Activated T-cell treated with anti-CD3 and anti-CD28 coated beads, Interleukin-2, amount 50 U/mL, for 24 hours (primary cell): ENCODE measurements around the gene ABLIM1.

Experiments
- DNase-seq: peaks from one replicate; pipeline ENCODE4 v3.0.0-alpha.2; 2020
- H3K27ac Mint-ChIP-seq: 2 replicates; pipeline ENCODE4 v1.8.0; 2020; ENCODE audit warnings: mild to moderate bottlenecking, mixed read lengths
- H3K27me3 Mint-ChIP-seq: 2 replicates; pipeline ENCODE4 v1.8.0; 2020; ENCODE audit warnings: mixed read lengths
- H3K36me3 Mint-ChIP-seq: 2 replicates; pipeline ENCODE4 v1.8.0; 2020; ENCODE audit warnings: low read depth, mixed read lengths
- H3K4me1 Mint-ChIP-seq: 2 replicates; pipeline ENCODE4 v1.8.0; 2020; ENCODE audit warnings: low read depth, mixed read lengths
- H3K4me3 Mint-ChIP-seq: 2 replicates; pipeline ENCODE4 v1.8.0; 2020; ENCODE audit warnings: mild to moderate bottlenecking, moderate library complexity, mixed read lengths
- H3K9me3 Mint-ChIP-seq: 2 replicates; pipeline ENCODE4 v1.8.0; 2020; ENCODE audit warnings: mixed read lengths

ABLIM1 gene

DNA sequence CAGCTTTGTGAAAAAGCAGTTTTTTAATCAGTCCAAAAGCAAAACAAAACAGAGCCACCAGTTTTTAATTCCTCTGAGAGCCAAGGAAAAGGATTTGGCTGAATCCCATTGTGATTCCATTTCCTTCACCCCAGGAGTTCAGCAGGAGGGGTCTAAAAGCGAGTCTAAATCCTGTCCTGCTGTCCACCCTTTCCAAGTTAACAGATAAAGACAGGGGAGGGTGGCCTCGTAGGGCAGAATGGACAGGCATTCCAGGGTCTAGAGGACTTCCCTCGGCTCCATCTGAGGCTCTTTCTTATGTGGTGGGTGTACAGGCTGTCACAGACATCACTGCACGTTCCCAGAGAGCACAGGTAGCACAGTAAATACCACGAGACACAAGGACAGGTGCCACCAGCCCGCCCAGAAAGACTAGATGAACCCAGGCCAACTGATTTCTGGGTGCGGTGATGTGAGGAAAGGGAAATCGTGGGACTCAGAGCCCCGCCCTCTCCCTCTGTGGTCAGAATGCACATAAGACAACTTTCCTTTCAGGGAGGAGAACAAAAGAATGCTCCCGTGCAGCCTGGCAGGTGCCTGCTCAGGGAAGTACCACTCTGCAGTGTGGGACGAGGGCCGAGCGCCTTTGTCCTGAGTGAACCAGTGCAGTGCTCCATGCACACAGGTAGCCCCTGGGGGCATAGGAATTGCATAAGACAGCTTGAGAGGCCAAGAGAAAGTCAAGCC lies 119.7 kb downstream of the ABLIM1 start:
- DNase-seq: peak; percentile 63
- H3K36me3 Mint-ChIP-seq: no peaks in the 10 kb centered on the region

DNA sequence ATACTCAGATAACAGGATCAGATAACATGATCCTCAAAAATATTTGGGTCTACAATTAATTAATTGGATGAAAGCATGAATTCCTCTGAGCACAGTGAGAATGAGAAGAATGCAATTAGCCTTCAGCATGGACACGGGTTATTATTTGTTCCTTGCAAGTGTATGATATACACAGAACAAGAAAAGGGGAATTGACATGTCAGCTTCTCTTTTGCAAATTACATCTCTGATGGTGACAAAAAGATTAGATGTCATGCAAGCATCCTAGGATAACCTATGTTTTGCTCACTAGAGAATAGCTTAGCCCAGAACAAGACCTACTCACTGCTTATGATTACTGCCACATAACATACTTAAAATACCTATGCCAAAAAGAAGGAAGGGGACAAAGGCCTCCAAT lies 120.3 kb downstream of the ABLIM1 start:
- no peaks in the 10 kb centered on the region for H3K36me3 Mint-ChIP-seq
- no peaks in the 10 kb centered on the region for H3K9me3 Mint-ChIP-seq
- no peak overlapping the region for H3K4me3 Mint-ChIP-seq
- H3K27me3 Mint-ChIP-seq: no peaks in the 10 kb centered on the region
- H3K27ac Mint-ChIP-seq: peak overlapping the region; percentile 90
- DNase-seq: no peak
- peaks cover 61% of the 10 kb centered on the region for H3K4me1 Mint-ChIP-seq

More for the DNA sequence above, 119.7 kb downstream of the ABLIM1 start:
- H3K27me3 Mint-ChIP-seq: no peaks in the 10 kb centered on the region
- peak overlapping the region; percentile 90 for H3K27ac Mint-ChIP-seq
- H3K4me3 Mint-ChIP-seq: peak overlapping the region; percentile 63
- no peaks in the 10 kb centered on the region for H3K9me3 Mint-ChIP-seq
- H3K4me1 Mint-ChIP-seq: peaks cover 67% of the 10 kb centered on the region

DNA sequence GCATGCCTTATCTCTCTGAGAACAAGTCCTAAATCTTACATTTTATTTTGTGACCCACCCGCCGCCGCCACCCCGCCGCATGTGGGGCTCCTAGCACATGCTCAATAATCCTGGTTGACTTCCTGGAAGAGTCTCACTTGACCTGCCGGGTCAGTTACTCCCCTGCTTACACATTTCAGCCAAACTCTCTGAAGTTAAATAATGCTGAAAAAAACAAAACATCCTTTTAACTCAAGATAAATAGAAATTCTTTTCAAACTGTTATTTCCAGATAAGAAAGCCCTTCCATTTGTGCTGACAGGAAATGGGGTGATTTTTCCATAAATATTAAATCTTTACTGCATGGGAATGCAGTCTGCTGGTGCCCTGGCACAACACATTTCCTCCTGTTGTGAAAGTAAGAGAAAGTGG lies 123.5 kb downstream of the ABLIM1 start:
- Mint-ChIP-seq H3K4me1 (peaks cover 30% of the 10 kb centered on the region), H3K27ac (peak overlapping the region; percentile 55), H3K36me3 (no peaks in the 10 kb centered on the region), H3K27me3 (no peaks in the 10 kb centered on the region), H3K4me3 (no peak overlapping the region), H3K9me3 (no peaks in the 10 kb centered on the region)
- DNase-seq: no peak

DNA sequence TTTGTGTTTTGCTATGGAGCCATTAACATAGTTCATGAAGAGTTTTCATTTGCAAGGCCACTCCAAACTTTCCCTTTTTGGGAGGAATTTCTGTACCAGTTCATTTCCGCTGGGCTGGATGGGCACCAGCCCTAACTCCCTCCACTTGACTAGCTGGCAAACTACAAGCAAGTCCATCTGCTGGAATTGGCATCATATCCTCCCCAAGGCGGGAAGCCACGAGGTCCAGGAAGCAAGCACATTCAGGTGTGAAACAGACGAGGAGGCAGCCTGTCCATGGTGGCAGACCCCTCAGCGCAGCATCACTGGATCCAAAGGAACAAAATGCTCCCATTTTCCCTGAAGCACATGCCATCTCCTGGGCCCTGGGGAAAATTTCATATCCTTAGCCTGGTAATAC lies 125.8 kb downstream of the ABLIM1 start:
- no peak overlapping the region for H3K27ac Mint-ChIP-seq
- no peak overlapping the region for H3K4me3 Mint-ChIP-seq
- DNase-seq: no peak
- peaks cover 22% of the 10 kb centered on the region for H3K4me1 Mint-ChIP-seq
- H3K9me3 Mint-ChIP-seq: no peaks in the 10 kb centered on the region
- no peaks in the 10 kb centered on the region for H3K36me3 Mint-ChIP-seq
- H3K27me3 Mint-ChIP-seq: no peaks in the 10 kb centered on the region

DNA sequence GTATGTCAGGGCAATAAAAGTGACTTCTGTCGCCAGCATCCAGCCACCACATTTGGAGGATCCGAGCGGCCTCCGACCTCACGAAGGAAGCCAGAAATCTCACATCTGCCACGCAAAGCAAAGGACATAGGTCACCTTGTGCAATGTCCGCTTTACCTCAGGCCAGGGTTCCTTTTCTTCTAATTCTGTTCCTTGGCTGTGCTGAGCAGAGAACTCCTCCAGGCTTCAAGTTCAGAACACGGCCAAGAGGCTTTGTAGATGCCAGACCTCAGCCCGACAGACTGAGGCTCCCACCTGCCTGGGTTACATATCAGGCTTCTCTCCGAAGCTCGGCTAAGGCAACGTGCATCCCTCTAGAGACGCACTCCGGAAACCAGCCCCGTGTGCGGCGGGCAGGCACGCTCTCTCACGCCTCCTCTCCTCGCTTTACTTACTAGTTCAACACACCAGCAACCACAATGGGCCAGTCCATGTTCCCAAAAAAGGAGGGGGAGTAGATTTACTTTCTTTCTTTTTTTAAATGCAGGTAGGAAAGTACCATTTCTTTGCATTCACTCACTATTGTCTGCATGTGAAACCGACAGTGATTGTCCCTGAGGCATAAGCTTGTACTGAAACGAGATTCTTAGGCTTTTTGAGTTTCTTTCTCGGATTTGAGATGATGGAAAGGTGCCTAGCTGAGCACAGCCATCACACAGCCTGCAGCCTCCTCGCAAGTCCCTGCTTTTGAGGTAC lies 131.4 kb downstream of the ABLIM1 start:
- Mint-ChIP-seq H3K4me3 (peak overlapping the region; percentile 93), H3K27ac (peak overlapping the region; percentile 95), H3K36me3 (peaks cover 23% of the 10 kb centered on the region), H3K9me3 (no peaks in the 10 kb centered on the region), H3K4me1 (peaks cover 68% of the 10 kb centered on the region), H3K27me3 (no peaks in the 10 kb centered on the region)
- DNase-seq: peak; percentile 86

DNA sequence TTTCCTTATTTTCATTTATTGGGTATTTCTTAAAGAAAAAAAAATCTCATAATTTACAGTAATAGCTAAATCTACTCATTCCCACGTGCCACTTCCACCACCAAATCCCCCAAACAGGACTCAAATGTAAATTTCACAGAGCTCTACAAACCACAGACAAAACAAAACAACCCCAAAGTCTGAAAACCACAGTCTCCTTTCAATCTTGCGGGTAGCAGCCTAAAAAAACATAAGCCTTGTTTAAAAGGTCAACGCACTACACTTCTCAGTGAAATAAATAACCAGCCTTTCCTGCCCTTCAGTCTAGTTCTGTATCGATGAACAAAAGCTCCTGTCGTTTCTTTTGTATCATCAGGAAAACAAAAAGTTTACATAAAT lies 132.0 kb downstream of the ABLIM1 start:
- no peaks in the 10 kb centered on the region for H3K27me3 Mint-ChIP-seq
- H3K4me3 Mint-ChIP-seq: peak overlapping the region; percentile 93
- peaks cover 73% of the 10 kb centered on the region for H3K4me1 Mint-ChIP-seq
- no peaks in the 10 kb centered on the region for H3K9me3 Mint-ChIP-seq
- peak overlapping the region; percentile 95 for H3K27ac Mint-ChIP-seq
- DNase-seq: no peak
- peaks cover 24% of the 10 kb centered on the region for H3K36me3 Mint-ChIP-seq

DNA sequence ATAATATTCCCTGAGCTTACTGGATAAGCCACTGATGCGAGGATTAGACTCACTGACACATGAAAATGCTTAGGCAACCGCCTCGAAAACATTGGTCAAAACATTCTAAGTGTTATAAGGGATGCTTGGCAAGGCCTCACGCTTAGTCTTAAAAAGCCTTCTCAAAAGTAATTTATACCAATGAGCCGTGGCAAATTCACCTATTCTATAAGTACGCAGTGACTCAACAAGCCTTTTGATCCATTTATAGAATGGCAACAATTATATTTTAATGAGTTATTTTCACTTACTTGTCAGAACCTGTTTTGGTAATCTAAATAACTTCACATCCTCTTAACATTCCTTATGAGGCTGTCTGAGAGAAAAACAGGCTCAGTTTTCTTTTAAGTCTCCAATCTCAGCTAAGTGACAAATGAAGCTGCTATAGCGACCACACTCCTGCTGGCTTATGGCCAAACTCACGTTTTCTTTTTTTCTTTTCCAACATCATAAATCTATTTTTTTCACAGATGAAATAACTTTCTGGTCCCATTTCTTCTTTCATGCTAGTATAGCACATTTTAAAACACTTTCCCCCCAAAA lies 132.6 kb downstream of the ABLIM1 start:
- H3K27ac Mint-ChIP-seq: peak overlapping the region; percentile 95
- H3K36me3 Mint-ChIP-seq: peaks cover 25% of the 10 kb centered on the region
- no peaks in the 10 kb centered on the region for H3K27me3 Mint-ChIP-seq
- H3K4me1 Mint-ChIP-seq: peaks cover 78% of the 10 kb centered on the region
- H3K9me3 Mint-ChIP-seq: no peaks in the 10 kb centered on the region
- DNase-seq: no peak
- H3K4me3 Mint-ChIP-seq: peak overlapping the region; percentile 93

DNA sequence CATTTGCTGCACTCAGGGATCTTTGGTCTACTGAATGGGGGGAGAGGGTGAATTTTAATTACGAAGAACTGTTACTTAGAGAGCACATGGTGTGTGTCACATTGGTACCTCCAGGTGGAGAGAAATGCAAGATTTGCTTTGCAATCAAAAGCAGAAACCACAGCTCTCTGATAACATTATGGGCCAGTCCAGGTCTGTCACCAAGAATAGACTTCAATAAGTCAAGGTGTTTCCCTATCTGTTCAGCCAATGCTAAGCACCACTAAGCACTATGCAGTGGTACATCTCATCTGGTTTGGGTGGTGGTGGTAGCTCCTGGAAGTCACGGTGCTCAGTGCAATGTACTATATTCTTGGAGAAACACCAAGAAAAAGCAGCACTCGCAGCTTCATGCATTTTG lies 134.2 kb downstream of the ABLIM1 start:
- no peak for DNase-seq
- Mint-ChIP-seq H3K27ac (peak overlapping the region; percentile 95), H3K4me3 (peak overlapping the region; percentile 93), H3K4me1 (peaks cover 91% of the 10 kb centered on the region), H3K36me3 (peaks cover 30% of the 10 kb centered on the region), H3K9me3 (no peaks in the 10 kb centered on the region), H3K27me3 (no peaks in the 10 kb centered on the region)

DNA sequence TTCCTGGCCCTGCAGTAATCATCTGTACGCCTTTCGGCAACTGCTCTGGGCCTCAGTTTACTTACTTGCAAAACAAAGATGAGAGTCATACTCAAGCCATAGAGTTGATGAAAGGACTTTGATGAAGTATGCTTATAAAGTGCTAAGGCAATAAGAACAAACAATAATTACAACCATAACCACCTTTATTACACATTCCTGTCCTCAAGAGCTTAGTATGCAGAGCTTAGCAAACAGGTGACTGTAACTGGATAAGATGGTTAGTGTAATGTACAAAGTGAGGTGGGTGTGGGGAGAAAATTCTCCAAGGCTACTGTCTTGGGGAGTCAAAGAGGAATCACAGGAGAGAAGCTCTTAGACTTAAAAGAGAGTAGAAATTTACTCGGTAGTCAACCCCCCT lies 136.8 kb downstream of the ABLIM1 start:
- peaks cover 25% of the 10 kb centered on the region for H3K36me3 Mint-ChIP-seq
- DNase-seq: no peak
- no peaks in the 10 kb centered on the region for H3K9me3 Mint-ChIP-seq
- H3K4me3 Mint-ChIP-seq: no peak overlapping the region
- peak overlapping the region; percentile 95 for H3K27ac Mint-ChIP-seq
- no peaks in the 10 kb centered on the region for H3K27me3 Mint-ChIP-seq
- H3K4me1 Mint-ChIP-seq: peaks cover 95% of the 10 kb centered on the region

DNA sequence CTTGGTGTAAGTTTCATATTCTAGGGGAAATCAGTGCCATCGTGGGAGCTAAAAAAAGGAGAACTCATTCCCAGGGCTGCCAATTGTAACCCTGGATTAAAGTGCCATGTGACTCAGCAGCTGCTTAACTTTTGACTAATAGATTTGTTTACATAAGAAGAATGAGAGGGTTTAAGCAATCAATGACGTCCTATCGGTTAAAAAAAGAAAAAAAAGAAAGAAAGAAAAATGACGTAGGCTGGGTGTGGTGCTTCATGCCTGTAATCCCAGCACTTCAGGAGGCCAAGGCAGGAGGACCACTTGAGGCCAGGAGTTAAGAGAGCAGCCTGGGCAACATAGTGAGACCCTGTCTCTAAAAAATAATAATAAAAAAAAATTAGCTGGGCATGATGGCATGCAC lies 137.6 kb downstream of the ABLIM1 start:
- Mint-ChIP-seq H3K27ac (peak overlapping the region; percentile 89), H3K36me3 (peaks cover 17% of the 10 kb centered on the region), H3K4me1 (peaks cover 97% of the 10 kb centered on the region), H3K9me3 (no peaks in the 10 kb centered on the region), H3K27me3 (no peaks in the 10 kb centered on the region), H3K4me3 (peak overlapping the region; percentile 28)
- no peak for DNase-seq

DNA sequence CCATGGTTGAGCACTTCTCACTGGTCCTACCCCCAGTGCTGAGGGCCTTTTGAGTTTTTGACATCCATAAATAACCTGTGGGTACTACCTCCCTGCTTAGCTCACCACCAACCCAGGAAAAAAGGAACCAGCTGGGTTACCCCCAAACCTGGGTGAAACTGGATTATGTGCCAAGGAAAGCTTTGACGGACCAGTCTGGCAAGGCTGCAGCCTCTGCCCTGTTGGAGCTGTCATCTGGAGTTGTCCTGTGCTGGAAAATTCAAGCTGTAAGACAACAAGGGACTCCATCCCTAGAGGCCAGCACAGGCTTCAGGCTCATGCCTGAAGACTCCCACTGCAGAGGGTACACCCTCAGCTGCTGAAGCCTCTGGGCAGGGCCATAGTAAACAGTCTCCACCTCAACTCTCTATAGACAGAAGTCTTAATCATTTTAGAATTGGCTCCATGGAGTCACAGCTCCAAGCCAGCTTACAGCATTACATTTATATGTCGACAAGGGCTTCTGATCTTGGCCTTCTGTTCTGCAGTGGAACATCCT lies 138.2 kb downstream of the ABLIM1 start:
- no peaks in the 10 kb centered on the region for H3K27me3 Mint-ChIP-seq
- peaks cover 13% of the 10 kb centered on the region for H3K36me3 Mint-ChIP-seq
- no peaks in the 10 kb centered on the region for H3K9me3 Mint-ChIP-seq
- H3K4me3 Mint-ChIP-seq: peak overlapping the region; percentile 47
- DNase-seq: no peak
- peaks cover 98% of the 10 kb centered on the region for H3K4me1 Mint-ChIP-seq
- H3K27ac Mint-ChIP-seq: peak overlapping the region; percentile 89

DNA sequence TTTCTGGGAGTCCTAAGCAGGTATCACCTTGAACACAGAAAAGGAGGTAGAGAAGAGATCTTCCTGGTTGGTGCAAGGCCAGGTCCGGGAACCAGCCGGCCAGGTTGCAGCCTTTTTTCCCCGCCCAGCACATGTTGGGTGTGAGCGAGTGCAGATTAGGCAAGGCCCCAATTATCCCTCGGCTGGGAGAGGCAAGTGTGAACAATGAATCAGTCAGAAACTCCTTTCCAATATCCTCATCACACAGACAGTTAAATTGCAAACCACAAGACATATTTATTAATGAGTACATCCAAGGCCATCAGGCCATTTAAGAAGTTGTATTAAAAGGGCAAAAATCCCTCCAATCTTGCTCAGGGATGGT lies 138.8 kb downstream of the ABLIM1 start:
- DNase-seq: no peak
- no peaks in the 10 kb centered on the region for H3K9me3 Mint-ChIP-seq
- H3K4me3 Mint-ChIP-seq: peak overlapping the region; percentile 47
- no peaks in the 10 kb centered on the region for H3K27me3 Mint-ChIP-seq
- H3K36me3 Mint-ChIP-seq: peaks cover 11% of the 10 kb centered on the region
- peaks cover 98% of the 10 kb centered on the region for H3K4me1 Mint-ChIP-seq
- H3K27ac Mint-ChIP-seq: peak overlapping the region; percentile 89

DNA sequence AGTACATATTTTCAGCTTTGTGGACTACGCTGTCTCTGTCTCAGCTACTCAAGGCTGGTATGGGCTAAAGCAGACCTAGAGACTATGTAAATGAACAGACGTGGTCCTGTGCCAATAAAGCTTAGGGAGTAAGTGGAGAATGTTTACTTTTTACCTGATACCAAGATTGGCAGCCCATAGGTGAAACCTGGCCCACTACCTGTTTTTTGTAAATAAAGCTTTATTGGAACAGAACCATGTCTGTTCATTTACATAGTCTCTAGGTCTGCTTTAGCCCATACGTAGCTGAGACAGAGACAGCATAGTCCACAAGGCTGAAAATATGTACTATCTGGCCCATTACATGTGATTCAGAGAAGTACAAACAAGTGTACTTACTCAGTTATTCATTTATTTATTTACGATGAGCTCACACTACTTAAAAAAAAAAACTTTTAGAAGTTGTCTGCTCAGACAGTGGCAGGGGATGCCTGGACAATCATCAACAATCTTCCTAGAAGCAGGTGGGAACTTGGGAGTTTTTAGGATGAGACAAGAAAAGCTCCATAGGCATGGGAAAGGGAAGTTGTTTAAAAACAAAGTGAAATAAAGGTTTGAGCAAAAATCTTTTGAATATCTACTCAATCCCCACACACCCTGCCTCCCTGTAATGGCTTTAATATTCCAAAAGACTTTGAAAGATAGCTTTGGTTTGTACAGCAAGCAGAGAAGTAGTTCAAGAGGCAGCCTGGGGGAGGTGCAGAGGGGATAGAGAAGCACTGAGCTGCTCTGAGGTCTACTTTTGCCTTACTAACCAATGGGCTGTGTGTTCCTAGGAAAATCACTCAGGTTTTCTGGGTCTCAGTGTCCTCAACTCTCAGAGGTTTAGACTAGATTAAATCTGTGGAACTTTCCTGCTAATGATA lies 139.4 kb downstream of the ABLIM1 start:
- no peak for DNase-seq
- peaks cover 8% of the 10 kb centered on the region for H3K36me3 Mint-ChIP-seq
- peak overlapping the region; percentile 47 for H3K4me3 Mint-ChIP-seq
- peaks cover 98% of the 10 kb centered on the region for H3K4me1 Mint-ChIP-seq
- H3K9me3 Mint-ChIP-seq: no peaks in the 10 kb centered on the region
- peak overlapping the region; percentile 91 for H3K27ac Mint-ChIP-seq
- H3K27me3 Mint-ChIP-seq: no peaks in the 10 kb centered on the region
